GM23338 (cell line): ENCODE results near the gene MTCL3.

Experiments used
- ATAC-seq: fragments of 200-7000 bp; cut with Tn5 transposase; 3 replicates; pipeline ENCODE4 v1.9.1; 2020
- DNase-seq: peaks from one replicate; pipeline ENCODE4 v3.0.0-alpha.2; 2015; ENCODE audit warnings: low spot score
- H2AFZ ChIP-seq: fragments of 200-600 bp; sonication (generic); 2 replicates; pipeline ENCODE4 v1.8.0; 2016; ENCODE audit warnings: antibody characterized with exemption, mild to moderate bottlenecking, moderate library complexity
- H3F3A ChIP-seq: fragments of 200-600 bp; sonication (generic); replicated peaks from 2 replicates; pipeline ENCODE4 v1.8.0; 2017; ENCODE audit warnings: antibody characterized with exemption, mixed run types, low read depth
- H3K27ac ChIP-seq: fragments of 200-600 bp; sonication (generic); 2 replicates; pipeline ENCODE4 v1.6.1; 2016; ENCODE audit warnings: low read depth
- H3K27me3 ChIP-seq: fragments of 200-600 bp; sonication (generic); 2 replicates; pipeline ENCODE4 v1.8.0; 2016; ENCODE audit warnings: mild to moderate bottlenecking, mixed run types, moderate library complexity; ENCODE audit not compliant: insufficient read depth
- H3K36me3 ChIP-seq: fragments of 200-600 bp; sonication (generic); 2 replicates; pipeline ENCODE4 v1.8.0; 2016; ENCODE audit warnings: mild to moderate bottlenecking; ENCODE audit not compliant: insufficient read depth
- H3K4me1 ChIP-seq: fragments of 200-600 bp; sonication (generic); 2 replicates; pipeline ENCODE4 v1.8.0; 2016; ENCODE audit warnings: mild to moderate bottlenecking, moderate library complexity; ENCODE audit not compliant: insufficient read depth
- H3K4me2 ChIP-seq: fragments of 200-600 bp; sonication (generic); 2 replicates; pipeline ENCODE4 v1.7.1; 2017; ENCODE audit warnings: mixed run types
- H3K4me3 ChIP-seq: fragments of 200-600 bp; sonication (generic); 2 replicates; pipeline ENCODE4 v1.6.1; 2016; ENCODE audit warnings: mixed run types
- H3K79me2 ChIP-seq: fragments of 200-600 bp; sonication (generic); replicated peaks from 2 replicates; pipeline ENCODE4 v1.8.0; 2017; ENCODE audit warnings: mild to moderate bottlenecking; ENCODE audit not compliant: insufficient read depth
- H3K9me2 ChIP-seq: fragments of 200-600 bp; sonication (generic); 2 replicates; pipeline ENCODE4 v1.8.0; 2017; ENCODE audit not compliant: insufficient read depth
- H4K20me1 ChIP-seq: fragments of 200-600 bp; sonication (generic); replicated peaks from 2 replicates; pipeline ENCODE4 v1.8.0; 2017; ENCODE audit warnings: mild to moderate bottlenecking; ENCODE audit not compliant: insufficient read depth
- H3K27ac Mint-ChIP-seq: 2 replicates; pipeline ENCODE4 v1.8.0; 2020; ENCODE audit warnings: inconsistent platforms, mild to moderate bottlenecking, moderate library complexity, mixed read lengths
- H3K27me3 Mint-ChIP-seq: 3 replicates; pipeline ENCODE4 v1.8.0; 2022; ENCODE audit warnings: low read depth, mild to moderate bottlenecking, moderate library complexity, mixed read lengths, inconsistent platforms; ENCODE audit not compliant: insufficient read depth, poor library complexity
- H3K36me3 Mint-ChIP-seq: 3 replicates; pipeline ENCODE4 v1.8.0; 2021; ENCODE audit warnings: low read depth, mild to moderate bottlenecking, inconsistent platforms, moderate library complexity, mixed read lengths
- H3K4me1 Mint-ChIP-seq: 3 replicates; pipeline ENCODE4 v1.8.0; 2020; ENCODE audit warnings: mild to moderate bottlenecking, inconsistent platforms, mixed read lengths
- H3K4me3 Mint-ChIP-seq: 3 replicates; pipeline ENCODE4 v1.8.0; 2021; ENCODE audit warnings: moderate library complexity, mild to moderate bottlenecking, inconsistent platforms, mixed read lengths
- H3K9me3 Mint-ChIP-seq: 3 replicates; pipeline ENCODE4 v1.8.0; 2020; ENCODE audit warnings: moderate library complexity, mild to moderate bottlenecking, inconsistent platforms, mixed read lengths
- CREB1 ChIP-seq: fragments of 250-450 bp; sonication (Bioruptor Pico); IDR thresholded peaks from 2 replicates; pipeline ENCODE4 v1.5.0; 2020; ENCODE audit warnings: low read depth, mild to moderate bottlenecking, moderate library complexity
- ETS1 ChIP-seq: IDR thresholded peaks from 2 replicates; pipeline ENCODE4 v1.6.1; 2016; ENCODE audit warnings: antibody characterized with exemption
- EZH2 ChIP-seq: fragments of 200-600 bp; sonication (generic); IDR thresholded peaks from one replicate; pipeline ENCODE4 v1.8.0; 2017; ENCODE audit warnings: antibody characterized with exemption, mild to moderate bottlenecking, low read depth; ENCODE audit not compliant: unreplicated experiment
- EZH2phosphoT487 ChIP-seq: fragments of 200-600 bp; sonication (generic); IDR thresholded peaks from one replicate; pipeline ENCODE4 v1.8.1; 2018; ENCODE audit warnings: antibody characterized with exemption; ENCODE audit not compliant: unreplicated experiment
- JUNB ChIP-seq: IDR thresholded peaks from one replicate; pipeline ENCODE4 v1.6.1; 2016; ENCODE audit warnings: antibody characterized with exemption; ENCODE audit not compliant: unreplicated experiment
- NANOG ChIP-seq: IDR thresholded peaks from 2 replicates; pipeline ENCODE4 v1.6.1; 2016; ENCODE audit warnings: antibody characterized with exemption, borderline replicate concordance
- POLR2AphosphoS5 ChIP-seq: IDR thresholded peaks from 2 replicates; pipeline ENCODE4 v1.6.1; 2016; ENCODE audit warnings: antibody characterized with exemption, low read depth
- REST ChIP-seq: IDR thresholded peaks from one replicate; pipeline ENCODE4 v1.6.1; 2018; ENCODE audit warnings: antibody characterized with exemption; ENCODE audit not compliant: unreplicated experiment
- ZNF331 ChIP-seq: fragments of 250-450 bp; sonication (Bioruptor Pico); IDR thresholded peaks from 2 replicates; pipeline ENCODE4 v1.5.0; 2020; ENCODE audit warnings: low read depth, mild to moderate bottlenecking, moderate library complexity
- TF ChIP-seq, protein P1 (sequence below), 2 experiments: fragments of 200-600 bp in 1 of 2; sonication (generic) in 1 of 2; conservative IDR thresholded peaks; 2 replicates each; pipeline versions ENCODE4 v1.5.1 to v1.6.1; 2016 to 2017; ENCODE audit warnings: antibody characterized with exemption in 2 of 2, low read depth in 2 of 2, mild to moderate bottlenecking in 2 of 2, moderate library complexity in 1 of 2
- TF ChIP-seq, protein P2 (sequence below): fragments of 250-450 bp; sonication (Bioruptor Pico); IDR thresholded peaks from 2 replicates; pipeline ENCODE4 v1.5.0; 2020; ENCODE audit warnings: mild to moderate bottlenecking, moderate library complexity

The MTCL3 gene

DNA sequence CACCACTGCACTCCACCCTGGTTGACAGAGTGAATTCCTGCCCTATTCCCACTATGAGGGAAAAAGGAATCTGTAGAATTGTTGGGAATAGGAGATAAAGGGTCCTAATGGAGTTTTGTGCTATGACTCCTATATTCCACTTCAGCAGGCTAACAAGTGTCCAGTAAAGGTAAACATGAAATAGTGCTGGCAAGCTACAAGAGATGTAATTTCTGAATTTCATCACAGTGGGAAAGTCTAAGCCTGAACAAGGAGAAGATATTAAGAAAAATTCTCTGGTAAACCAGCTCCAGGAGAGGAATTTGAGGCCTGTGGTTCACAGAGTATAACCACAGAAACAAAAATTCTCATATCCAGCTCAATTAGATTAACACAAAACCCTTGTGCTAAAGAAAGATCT lies 47.5 kb upstream of the MTCL3 start:
- H3K27ac Mint-ChIP-seq, result no peak overlapping the region
- TF ChIP-seq, protein P1, sequence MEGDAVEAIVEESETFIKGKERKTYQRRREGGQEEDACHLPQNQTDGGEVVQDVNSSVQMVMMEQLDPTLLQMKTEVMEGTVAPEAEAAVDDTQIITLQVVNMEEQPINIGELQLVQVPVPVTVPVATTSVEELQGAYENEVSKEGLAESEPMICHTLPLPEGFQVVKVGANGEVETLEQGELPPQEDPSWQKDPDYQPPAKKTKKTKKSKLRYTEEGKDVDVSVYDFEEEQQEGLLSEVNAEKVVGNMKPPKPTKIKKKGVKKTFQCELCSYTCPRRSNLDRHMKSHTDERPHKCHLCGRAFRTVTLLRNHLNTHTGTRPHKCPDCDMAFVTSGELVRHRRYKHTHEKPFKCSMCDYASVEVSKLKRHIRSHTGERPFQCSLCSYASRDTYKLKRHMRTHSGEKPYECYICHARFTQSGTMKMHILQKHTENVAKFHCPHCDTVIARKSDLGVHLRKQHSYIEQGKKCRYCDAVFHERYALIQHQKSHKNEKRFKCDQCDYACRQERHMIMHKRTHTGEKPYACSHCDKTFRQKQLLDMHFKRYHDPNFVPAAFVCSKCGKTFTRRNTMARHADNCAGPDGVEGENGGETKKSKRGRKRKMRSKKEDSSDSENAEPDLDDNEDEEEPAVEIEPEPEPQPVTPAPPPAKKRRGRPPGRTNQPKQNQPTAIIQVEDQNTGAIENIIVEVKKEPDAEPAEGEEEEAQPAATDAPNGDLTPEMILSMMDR (conservative IDR thresholded peaks at IDR 0.05; ENCODE audit: low read depth in 2 of 2), result no peak
- no peak for TF ChIP-seq REST
- no peak for TF ChIP-seq ZNF331 (CRISPR knock-in tag)
- no peak for TF ChIP-seq NANOG
- no peak for TF ChIP-seq ETS1
- no peak for TF ChIP-seq CREB1
- TF ChIP-seq EZH2, result no peak
- TF ChIP-seq, protein P2, sequence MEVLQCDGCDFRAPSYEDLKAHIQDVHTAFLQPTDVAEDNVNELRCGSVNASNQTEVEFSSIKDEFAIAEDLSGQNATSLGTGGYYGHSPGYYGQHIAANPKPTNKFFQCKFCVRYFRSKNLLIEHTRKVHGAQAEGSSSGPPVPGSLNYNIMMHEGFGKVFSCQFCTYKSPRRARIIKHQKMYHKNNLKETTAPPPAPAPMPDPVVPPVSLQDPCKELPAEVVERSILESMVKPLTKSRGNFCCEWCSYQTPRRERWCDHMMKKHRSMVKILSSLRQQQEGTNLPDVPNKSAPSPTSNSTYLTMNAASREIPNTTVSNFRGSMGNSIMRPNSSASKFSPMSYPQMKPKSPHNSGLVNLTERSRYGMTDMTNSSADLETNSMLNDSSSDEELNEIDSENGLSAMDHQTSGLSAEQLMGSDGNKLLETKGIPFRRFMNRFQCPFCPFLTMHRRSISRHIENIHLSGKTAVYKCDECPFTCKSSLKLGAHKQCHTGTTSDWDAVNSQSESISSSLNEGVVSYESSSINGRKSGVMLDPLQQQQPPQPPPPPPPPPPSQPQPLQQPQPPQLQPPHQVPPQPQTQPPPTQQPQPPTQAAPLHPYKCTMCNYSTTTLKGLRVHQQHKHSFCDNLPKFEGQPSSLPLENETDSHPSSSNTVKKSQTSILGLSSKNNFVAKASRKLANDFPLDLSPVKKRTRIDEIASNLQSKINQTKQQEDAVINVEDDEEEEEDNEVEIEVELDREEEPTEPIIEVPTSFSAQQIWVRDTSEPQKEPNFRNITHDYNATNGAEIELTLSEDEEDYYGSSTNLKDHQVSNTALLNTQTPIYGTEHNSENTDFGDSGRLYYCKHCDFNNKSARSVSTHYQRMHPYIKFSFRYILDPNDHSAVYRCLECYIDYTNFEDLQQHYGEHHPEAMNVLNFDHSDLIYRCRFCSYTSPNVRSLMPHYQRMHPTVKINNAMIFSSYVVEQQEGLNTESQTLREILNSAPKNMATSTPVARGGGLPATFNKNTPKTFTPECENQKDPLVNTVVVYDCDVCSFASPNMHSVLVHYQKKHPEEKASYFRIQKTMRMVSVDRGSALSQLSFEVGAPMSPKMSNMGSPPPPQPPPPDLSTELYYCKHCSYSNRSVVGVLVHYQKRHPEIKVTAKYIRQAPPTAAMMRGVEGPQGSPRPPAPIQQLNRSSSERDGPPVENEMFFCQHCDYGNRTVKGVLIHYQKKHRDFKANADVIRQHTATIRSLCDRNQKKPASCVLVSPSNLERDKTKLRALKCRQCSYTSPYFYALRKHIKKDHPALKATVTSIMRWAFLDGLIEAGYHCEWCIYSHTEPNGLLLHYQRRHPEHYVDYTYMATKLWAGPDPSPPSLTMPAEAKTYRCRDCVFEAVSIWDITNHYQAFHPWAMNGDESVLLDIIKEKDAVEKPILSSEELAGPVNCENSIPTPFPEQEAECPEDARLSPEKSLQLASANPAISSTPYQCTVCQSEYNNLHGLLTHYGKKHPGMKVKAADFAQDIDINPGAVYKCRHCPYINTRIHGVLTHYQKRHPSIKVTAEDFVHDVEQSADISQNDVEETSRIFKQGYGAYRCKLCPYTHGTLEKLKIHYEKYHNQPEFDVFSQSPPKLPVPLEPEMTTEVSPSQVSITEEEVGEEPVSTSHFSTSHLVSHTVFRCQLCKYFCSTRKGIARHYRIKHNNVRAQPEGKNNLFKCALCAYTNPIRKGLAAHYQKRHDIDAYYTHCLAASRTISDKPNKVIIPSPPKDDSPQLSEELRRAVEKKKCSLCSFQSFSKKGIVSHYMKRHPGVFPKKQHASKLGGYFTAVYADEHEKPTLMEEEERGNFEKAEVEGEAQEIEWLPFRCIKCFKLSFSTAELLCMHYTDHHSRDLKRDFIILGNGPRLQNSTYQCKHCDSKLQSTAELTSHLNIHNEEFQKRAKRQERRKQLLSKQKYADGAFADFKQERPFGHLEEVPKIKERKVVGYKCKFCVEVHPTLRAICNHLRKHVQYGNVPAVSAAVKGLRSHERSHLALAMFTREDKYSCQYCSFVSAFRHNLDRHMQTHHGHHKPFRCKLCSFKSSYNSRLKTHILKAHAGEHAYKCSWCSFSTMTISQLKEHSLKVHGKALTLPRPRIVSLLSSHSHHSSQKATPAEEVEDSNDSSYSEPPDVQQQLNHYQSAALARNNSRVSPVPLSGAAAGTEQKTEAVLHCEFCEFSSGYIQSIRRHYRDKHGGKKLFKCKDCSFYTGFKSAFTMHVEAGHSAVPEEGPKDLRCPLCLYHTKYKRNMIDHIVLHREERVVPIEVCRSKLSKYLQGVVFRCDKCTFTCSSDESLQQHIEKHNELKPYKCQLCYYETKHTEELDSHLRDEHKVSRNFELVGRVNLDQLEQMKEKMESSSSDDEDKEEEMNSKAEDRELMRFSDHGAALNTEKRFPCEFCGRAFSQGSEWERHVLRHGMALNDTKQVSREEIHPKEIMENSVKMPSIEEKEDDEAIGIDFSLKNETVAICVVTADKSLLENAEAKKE, result no peak
- TF ChIP-seq POLR2AphosphoS5, result no peak
- TF ChIP-seq EZH2phosphoT487, result no peak
- no peak for TF ChIP-seq JUNB

More for the DNA sequence above, 47.5 kb upstream of the MTCL3 start:
- Mint-ChIP-seq H3K4me3 (no peak overlapping the region), H3K4me1 (no peaks in the 10 kb centered on the region), H3K36me3 (no peaks in the 10 kb centered on the region), H3K27me3 (no peaks in the 10 kb centered on the region), H3K9me3 (no peaks in the 10 kb centered on the region)
- H3K36me3 ChIP-seq, result no peaks in the 10 kb centered on the region
- H3K27me3 ChIP-seq, result no peaks in the 10 kb centered on the region
- no peak overlapping the region for H3K4me3 ChIP-seq
- H3K4me1 ChIP-seq, result no peaks in the 10 kb centered on the region
- H4K20me1 ChIP-seq, result no peaks in the 10 kb centered on the region
- DNase-seq (no peak), ATAC-seq (no peak)
- no peak overlapping the region for H2AFZ ChIP-seq
- H3K79me2 ChIP-seq, result no peaks in the 10 kb centered on the region
- H3K4me2 ChIP-seq, result no peak overlapping the region
- H3K27ac ChIP-seq, result no peak overlapping the region
- peaks cover 3% of the 10 kb centered on the region; the same call in 1 of the 2 replicates for H3K9me2 ChIP-seq
- no peaks in the 10 kb centered on the region for H3F3A ChIP-seq
